Caco-2 (cell line): Measurements from ENCODE around the gene MGAM2. TPM values are rescaled to one million over a fixed set of nuclear protein-coding genes. Genes with fewer than 3 reads are reported as not detected.

Experiments used
- BruUV-seq: library from RNA; stranded (reverse); fragments of 400-500 nt; replicated peaks from 2 replicates; lab custom pipeline; 2021; lab: Mats Ljungman, UMichigan
- CTCF ChIA-PET: fragments of 300-600 bp; sonication (Branson Sonifier 250); formaldehyde crosslinking; loops from one replicate; lab custom pipeline; 2022; ENCODE audit warnings: antibody characterized with exemption; lab: Charles Lee
- POLR2A ChIA-PET: fragments of 300-600 bp; sonication (Branson Sonifier 250); formaldehyde crosslinking; loops from one replicate; lab custom pipeline; 2022; ENCODE audit warnings: antibody characterized with exemption; lab: Charles Lee
- DNase-seq, 2 experiments: peaks; one replicate each; pipeline versions ENCODE4 v3.0.0 to v3.0.0-alpha.2; 2020 to 2022
- H3K27me3 ChIP-seq: replicated peaks from 2 replicates; pipeline ENCODE4 v1.6.0; 2011; ENCODE audit warnings: low read length; ENCODE audit not compliant: control insufficient read depth, insufficient read depth
- H3K36me3 ChIP-seq: 2 replicates; pipeline ENCODE4 v1.5.1; 2011; ENCODE audit warnings: low read length; ENCODE audit not compliant: control insufficient read depth, insufficient read depth
- H3K4me1 ChIP-seq: fragments of 250-450 bp; sonication (Bioruptor Pico); 2 replicates; pipeline ENCODE4 v1.5.1; 2020; ENCODE audit warnings: mild to moderate bottlenecking
- H3K4me3 ChIP-seq: 2 replicates; pipeline ENCODE4 v1.5.1; 2011; ENCODE audit warnings: low read depth, mild to moderate bottlenecking, control low read depth, low read length
- H3K9me3 ChIP-seq: fragments of 250-450 bp; sonication (Bioruptor Pico); 2 replicates; pipeline ENCODE4 v1.5.1; 2020; ENCODE audit warnings: mild to moderate bottlenecking, moderate library complexity
- H3K27ac Mint-ChIP-seq: one replicate; pipeline ENCODE4 v1.8.0; 2022; ENCODE audit warnings: mixed read lengths; ENCODE audit not compliant: unreplicated experiment
- H3K27me3 Mint-ChIP-seq: one replicate; pipeline ENCODE4 v1.8.0; 2022; ENCODE audit warnings: mixed read lengths; ENCODE audit not compliant: insufficient read depth, unreplicated experiment
- H3K36me3 Mint-ChIP-seq: one replicate; pipeline ENCODE4 v1.8.0; 2022; ENCODE audit warnings: mild to moderate bottlenecking, mixed read lengths; ENCODE audit not compliant: insufficient read depth, unreplicated experiment
- H3K4me1 Mint-ChIP-seq: one replicate; pipeline ENCODE4 v1.8.0; 2022; ENCODE audit warnings: low read depth, mixed read lengths; ENCODE audit not compliant: unreplicated experiment
- H3K4me3 Mint-ChIP-seq: one replicate; pipeline ENCODE4 v1.8.0; 2022; ENCODE audit warnings: mild to moderate bottlenecking, moderate library complexity, mixed read lengths; ENCODE audit not compliant: unreplicated experiment
- H3K9me3 Mint-ChIP-seq: one replicate; pipeline ENCODE4 v1.8.0; 2022; ENCODE audit warnings: mixed read lengths; ENCODE audit not compliant: unreplicated experiment
- intact Hi-C: fragments of 100-400 bp; cut with micrococcal nuclease; formaldehyde crosslinking; loops from one replicate; pipeline ENCODE4 v1.10.0; 2022; ENCODE audit not compliant: unreplicated experiment
- total RNA-seq: library from RNA; stranded (reverse); gene quantifications from 2 replicates; pipeline ENCODE4 v1.2.3, GENCODE V29; 2022
- TF ChIP-seq, protein P1 (sequence below), 2 experiments: fragments of 200-600 bp in 1 of 2; IDR thresholded peaks; 1 replicate in 1 of 2; 2 replicates in 1 of 2; pipeline versions ENCODE4 v1.5.1 to v1.8.0; 2011 to 2022; ENCODE audit warnings: antibody characterized with exemption in 1 of 2, control low read depth in 1 of 2, inconsistent platforms in 1 of 2, low read depth in 1 of 2, low read length in 1 of 2, mild to moderate bottlenecking in 1 of 2, moderate library complexity in 1 of 2; ENCODE audit not compliant: insufficient read depth in 1 of 2, severe bottlenecking in 1 of 2, unreplicated experiment in 1 of 2

The MGAM2 gene
- total RNA-seq, 1 experiment from 2014 or later, result 0.70 TPM

DNA sequence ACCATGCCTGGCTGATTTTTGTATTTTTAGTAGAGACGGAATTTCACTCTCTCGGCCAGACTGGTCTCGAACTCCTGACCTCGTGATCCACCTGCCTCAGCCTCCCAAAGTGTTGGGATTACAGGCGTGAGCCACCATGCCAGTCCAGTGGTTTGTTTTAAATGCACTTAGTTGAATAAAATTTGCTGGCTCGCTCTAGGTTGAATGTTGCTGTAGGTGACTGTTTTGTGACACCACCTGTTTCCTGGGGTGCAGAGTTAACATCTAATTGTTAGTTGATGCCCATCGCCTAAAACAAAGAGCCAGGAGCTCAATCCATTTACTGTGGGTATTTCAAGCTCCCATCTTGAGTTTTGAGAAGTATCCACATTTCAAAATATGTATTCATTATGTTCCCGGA is 31.2 kb downstream of the MGAM2 start:
- Histone ChIP-seq H3K36me3 (no peaks in the 10 kb centered on the region), H3K27me3 (no peaks in the 10 kb centered on the region), H3K9me3 (no peaks in the 10 kb centered on the region), H3K4me1 (peaks cover 33% of the 10 kb centered on the region), H3K4me3 (no peak overlapping the region)
- TF ChIP-seq, protein P1, sequence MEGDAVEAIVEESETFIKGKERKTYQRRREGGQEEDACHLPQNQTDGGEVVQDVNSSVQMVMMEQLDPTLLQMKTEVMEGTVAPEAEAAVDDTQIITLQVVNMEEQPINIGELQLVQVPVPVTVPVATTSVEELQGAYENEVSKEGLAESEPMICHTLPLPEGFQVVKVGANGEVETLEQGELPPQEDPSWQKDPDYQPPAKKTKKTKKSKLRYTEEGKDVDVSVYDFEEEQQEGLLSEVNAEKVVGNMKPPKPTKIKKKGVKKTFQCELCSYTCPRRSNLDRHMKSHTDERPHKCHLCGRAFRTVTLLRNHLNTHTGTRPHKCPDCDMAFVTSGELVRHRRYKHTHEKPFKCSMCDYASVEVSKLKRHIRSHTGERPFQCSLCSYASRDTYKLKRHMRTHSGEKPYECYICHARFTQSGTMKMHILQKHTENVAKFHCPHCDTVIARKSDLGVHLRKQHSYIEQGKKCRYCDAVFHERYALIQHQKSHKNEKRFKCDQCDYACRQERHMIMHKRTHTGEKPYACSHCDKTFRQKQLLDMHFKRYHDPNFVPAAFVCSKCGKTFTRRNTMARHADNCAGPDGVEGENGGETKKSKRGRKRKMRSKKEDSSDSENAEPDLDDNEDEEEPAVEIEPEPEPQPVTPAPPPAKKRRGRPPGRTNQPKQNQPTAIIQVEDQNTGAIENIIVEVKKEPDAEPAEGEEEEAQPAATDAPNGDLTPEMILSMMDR (IDR thresholded peaks at IDR 0.05; ENCODE audit: insufficient read depth in 1 of 2, low read depth in 1 of 2, low read length in 1 of 2, severe bottlenecking in 1 of 2, unreplicated experiment in 1 of 2), result no peak
- no TSS peak for BruUV-seq
- no peak overlapping the region for H3K27ac Mint-ChIP-seq
- peaks cover 2% of the 10 kb centered on the region for H3K9me3 Mint-ChIP-seq
- ChIA-PET POLR2A (no interaction called here), CTCF (no interaction called here)
- H3K27me3 Mint-ChIP-seq, result no peaks in the 10 kb centered on the region
- intact Hi-C loops, result no loop called here
- H3K4me3 Mint-ChIP-seq, result no peak overlapping the region
- H3K4me1 Mint-ChIP-seq, result peaks cover 25% of the 10 kb centered on the region
- no peaks in the 10 kb centered on the region for H3K36me3 Mint-ChIP-seq
- DNase-seq, result no peak

DNA sequence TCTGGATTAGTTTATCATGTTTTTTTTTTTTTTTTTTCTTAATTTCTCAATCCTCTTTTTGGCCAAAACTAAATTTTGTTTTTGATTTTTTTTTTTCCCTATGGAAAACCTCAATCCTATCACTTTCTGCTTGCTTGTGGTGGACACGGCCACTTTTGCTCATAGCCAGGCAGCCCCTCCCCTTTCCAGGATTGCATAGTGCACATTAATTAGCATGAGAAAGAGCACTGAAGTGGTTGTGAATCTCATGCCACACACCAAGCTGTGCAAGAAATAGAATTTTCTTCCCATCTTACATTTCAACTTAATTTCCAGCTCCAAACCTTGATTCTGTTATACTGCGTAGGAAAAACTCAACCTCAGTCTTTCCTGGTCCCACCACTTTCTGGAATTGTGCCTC is 34.6 kb downstream of the MGAM2 start:
- H3K27me3 ChIP-seq, result no peaks in the 10 kb centered on the region

DNA sequence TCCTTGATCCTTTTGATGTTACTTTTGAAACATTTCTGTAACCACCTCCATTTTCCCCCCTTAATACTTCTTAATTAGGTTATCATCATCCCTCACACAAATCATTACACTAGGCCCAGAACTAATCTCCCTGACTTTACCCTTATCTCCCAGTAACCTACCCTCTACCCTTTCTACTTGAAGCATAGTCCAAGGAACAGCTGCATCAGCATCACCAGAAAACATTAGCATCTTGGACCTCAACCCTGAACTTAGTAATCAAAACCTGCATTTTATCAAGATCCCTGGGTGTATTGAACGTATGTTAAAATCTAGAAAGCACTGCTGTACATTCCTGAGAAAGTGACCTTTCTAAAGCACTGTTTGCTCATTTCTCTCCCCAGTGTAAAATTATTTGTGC is 38.8 kb downstream of the MGAM2 start:
- intact Hi-C loops, result no loop called here
- Histone ChIP-seq H3K4me1 (peaks cover 23% of the 10 kb centered on the region), H3K4me3 (no peak overlapping the region), H3K27me3 (no peaks in the 10 kb centered on the region), H3K36me3 (no peaks in the 10 kb centered on the region), H3K9me3 (no peaks in the 10 kb centered on the region)
- TF ChIP-seq, protein P1 (IDR thresholded peaks at IDR 0.05; ENCODE audit: insufficient read depth in 1 of 2, low read depth in 1 of 2, low read length in 1 of 2, severe bottlenecking in 1 of 2, unreplicated experiment in 1 of 2), result no peak
- Mint-ChIP-seq H3K27me3 (no peaks in the 10 kb centered on the region), H3K4me3 (no peak overlapping the region), H3K36me3 (no peaks in the 10 kb centered on the region), H3K9me3 (peaks cover 18% of the 10 kb centered on the region), H3K27ac (no peak overlapping the region), H3K4me1 (peaks cover 25% of the 10 kb centered on the region)
- POLR2A ChIA-PET, result no interaction called here
- no TSS peak for BruUV-seq
- DNase-seq, result no peak
- CTCF ChIA-PET, result no interaction called here

More for the DNA sequence above, 34.6 kb downstream of the MGAM2 start:
- Mint-ChIP-seq H3K4me3 (no peak overlapping the region), H3K27ac (no peak overlapping the region), H3K27me3 (no peaks in the 10 kb centered on the region), H3K9me3 (peaks cover 18% of the 10 kb centered on the region), H3K4me1 (peaks cover 17% of the 10 kb centered on the region), H3K36me3 (no peaks in the 10 kb centered on the region)
- DNase-seq, result no peak
- Histone ChIP-seq H3K4me3 (no peak overlapping the region), H3K9me3 (no peaks in the 10 kb centered on the region), H3K4me1 (peaks cover 17% of the 10 kb centered on the region), H3K36me3 (no peaks in the 10 kb centered on the region)
- BruUV-seq, result no TSS peak
- TF ChIP-seq, protein P1 (IDR thresholded peaks at IDR 0.05; ENCODE audit: insufficient read depth in 1 of 2, low read depth in 1 of 2, low read length in 1 of 2, severe bottlenecking in 1 of 2, unreplicated experiment in 1 of 2), result no peak
- ChIA-PET POLR2A (no interaction called here), CTCF (no interaction called here)
- intact Hi-C loops, result no loop called here
